Measurements from ENCODE around the gene VTI1A.

DNA sequence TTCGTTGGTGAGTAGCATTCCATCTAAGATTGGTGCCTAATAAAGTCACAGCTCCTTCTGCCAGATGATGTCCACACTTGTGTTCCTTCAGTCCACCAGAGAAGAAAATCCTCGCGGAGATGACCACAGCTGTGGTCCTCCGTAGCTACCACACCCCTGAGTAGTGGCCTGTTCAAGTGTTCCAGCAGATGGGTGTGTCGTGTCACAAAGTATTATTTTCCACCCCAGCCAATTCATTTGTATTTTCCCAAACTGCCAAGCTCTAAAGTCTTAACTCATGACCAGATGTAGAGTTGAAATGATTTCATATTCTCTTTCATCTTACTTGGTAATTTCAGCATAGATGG lies 251.8 kb downstream of the VTI1A start:
- TF ChIP-seq, protein P1, sequence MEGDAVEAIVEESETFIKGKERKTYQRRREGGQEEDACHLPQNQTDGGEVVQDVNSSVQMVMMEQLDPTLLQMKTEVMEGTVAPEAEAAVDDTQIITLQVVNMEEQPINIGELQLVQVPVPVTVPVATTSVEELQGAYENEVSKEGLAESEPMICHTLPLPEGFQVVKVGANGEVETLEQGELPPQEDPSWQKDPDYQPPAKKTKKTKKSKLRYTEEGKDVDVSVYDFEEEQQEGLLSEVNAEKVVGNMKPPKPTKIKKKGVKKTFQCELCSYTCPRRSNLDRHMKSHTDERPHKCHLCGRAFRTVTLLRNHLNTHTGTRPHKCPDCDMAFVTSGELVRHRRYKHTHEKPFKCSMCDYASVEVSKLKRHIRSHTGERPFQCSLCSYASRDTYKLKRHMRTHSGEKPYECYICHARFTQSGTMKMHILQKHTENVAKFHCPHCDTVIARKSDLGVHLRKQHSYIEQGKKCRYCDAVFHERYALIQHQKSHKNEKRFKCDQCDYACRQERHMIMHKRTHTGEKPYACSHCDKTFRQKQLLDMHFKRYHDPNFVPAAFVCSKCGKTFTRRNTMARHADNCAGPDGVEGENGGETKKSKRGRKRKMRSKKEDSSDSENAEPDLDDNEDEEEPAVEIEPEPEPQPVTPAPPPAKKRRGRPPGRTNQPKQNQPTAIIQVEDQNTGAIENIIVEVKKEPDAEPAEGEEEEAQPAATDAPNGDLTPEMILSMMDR (IDR thresholded peaks at IDR 0.05; ENCODE audit: control extremely low read depth in 1 of 3, insufficient read depth in 1 of 3, low read depth in 1 of 3, low read length in 3 of 3): no peak
- TF ChIP-seq POLR2A (IDR thresholded peaks at IDR 0.05; ENCODE audit: control extremely low read depth in 1 of 2, low read depth in 2 of 2, low read length in 2 of 2) (no peak), GABPA (IDR thresholded peaks at IDR 0.05; ENCODE audit: borderline replicate concordance, insufficient read depth, low read length) (no peak), SRF (IDR thresholded peaks at IDR 0.05; ENCODE audit: low read depth, low read length) (no peak), EZH2 (IDR thresholded peaks at IDR 0.05; ENCODE audit: low read depth, low read length, severe bottlenecking) (no peak), RNF2 (IDR thresholded peaks at IDR 0.05; ENCODE audit: borderline replicate concordance, low read depth, low read length, missing control alignments, poor library complexity, severe bottlenecking) (no peak), TBP (IDR thresholded peaks at IDR 0.05; ENCODE audit: low read depth, low read length) (no peak), POLR2AphosphoS5 (IDR thresholded peaks at IDR 0.05; ENCODE audit: low read depth, low read length) (no peak)
